Ovary (tissue), 3 donors: ENCODE data around the gene SLC6A6.

Source experiments
- POLR2A ChIP-seq: fragments of 450-650 bp; IDR thresholded peaks from one replicate; pipeline ENCODE4 v1.6.1; 2017; ENCODE audit warnings: antibody characterized with exemption, mild to moderate bottlenecking, moderate library complexity
- TF ChIP-seq, protein P1 (sequence below), 3 donors: fragments of 450-650 bp in 2 of 3; fragments of 200-600 bp in 1 of 3; IDR thresholded peaks; one replicate each; pipeline versions ENCODE4 v1.5.1 to v1.8.0; 2016 to 2022; ENCODE audit warnings: antibody characterized with exemption in 3 of 3, mild to moderate bottlenecking in 1 of 3
- donor health status: DM: no; HTN: no; CAD: no.

DNA sequence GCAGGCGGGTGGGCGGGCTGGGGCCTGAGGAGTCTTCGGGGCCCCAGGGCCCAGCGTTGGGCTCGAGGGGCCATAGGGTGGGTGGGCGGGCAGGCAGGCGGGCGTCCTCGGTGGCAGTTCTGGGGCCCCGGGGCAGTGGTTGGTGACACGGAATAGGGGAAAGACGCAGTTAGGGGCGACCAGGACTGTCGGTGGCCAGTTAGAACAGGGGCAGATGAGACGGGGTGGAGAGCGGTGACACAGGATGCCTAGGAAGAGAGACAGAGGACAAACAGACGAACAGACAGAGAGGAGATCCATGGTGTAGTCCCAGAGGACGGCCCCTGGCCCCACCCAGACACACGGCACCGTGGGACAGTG is 101.3 kb downstream of the SLC6A6 start:
- TF ChIP-seq, protein P1, sequence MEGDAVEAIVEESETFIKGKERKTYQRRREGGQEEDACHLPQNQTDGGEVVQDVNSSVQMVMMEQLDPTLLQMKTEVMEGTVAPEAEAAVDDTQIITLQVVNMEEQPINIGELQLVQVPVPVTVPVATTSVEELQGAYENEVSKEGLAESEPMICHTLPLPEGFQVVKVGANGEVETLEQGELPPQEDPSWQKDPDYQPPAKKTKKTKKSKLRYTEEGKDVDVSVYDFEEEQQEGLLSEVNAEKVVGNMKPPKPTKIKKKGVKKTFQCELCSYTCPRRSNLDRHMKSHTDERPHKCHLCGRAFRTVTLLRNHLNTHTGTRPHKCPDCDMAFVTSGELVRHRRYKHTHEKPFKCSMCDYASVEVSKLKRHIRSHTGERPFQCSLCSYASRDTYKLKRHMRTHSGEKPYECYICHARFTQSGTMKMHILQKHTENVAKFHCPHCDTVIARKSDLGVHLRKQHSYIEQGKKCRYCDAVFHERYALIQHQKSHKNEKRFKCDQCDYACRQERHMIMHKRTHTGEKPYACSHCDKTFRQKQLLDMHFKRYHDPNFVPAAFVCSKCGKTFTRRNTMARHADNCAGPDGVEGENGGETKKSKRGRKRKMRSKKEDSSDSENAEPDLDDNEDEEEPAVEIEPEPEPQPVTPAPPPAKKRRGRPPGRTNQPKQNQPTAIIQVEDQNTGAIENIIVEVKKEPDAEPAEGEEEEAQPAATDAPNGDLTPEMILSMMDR (IDR thresholded peaks at IDR 0.05) = no peak
- no peak for TF ChIP-seq POLR2A
